H1 (cell line): ENCODE results near the gene VOPP1.

Source experiments
- BCL11A ChIP-seq, 2 experiments: IDR thresholded peaks; one replicate each; pipeline ENCODE4 v1.6.1; 2011; ENCODE audit warnings: low read depth in 2 of 2, low read length in 2 of 2, mild to moderate bottlenecking in 2 of 2
- BRCA1 ChIP-seq: IDR thresholded peaks from 2 replicates; pipeline ENCODE4 v1.6.1; 2012; ENCODE audit warnings: low read depth, low read length, improper control_type of control experiment
- CBX8 ChIP-seq: fragments of 300-800, 300-1000 bp; sonication (generic); IDR thresholded peaks from 2 replicates; pipeline ENCODE4 v1.7.1; 2016; ENCODE audit warnings: low read depth, low read length, borderline replicate concordance
- CREB1 ChIP-seq: IDR thresholded peaks from 2 replicates; pipeline ENCODE4 v1.6.1; 2012; ENCODE audit warnings: inconsistent platforms
- CTCF ChIP-seq, 3 experiments: IDR thresholded peaks; 1 replicate in 2 of 3; 2 replicates in 1 of 3; pipeline versions ENCODE4 v1.5.1 to v1.6.1; 2011; ENCODE audit warnings: low read length in 3 of 3, mild to moderate bottlenecking in 3 of 3, inconsistent platforms in 2 of 3, low read depth in 1 of 3, moderate library complexity in 1 of 3; ENCODE audit not compliant: insufficient read depth in 1 of 3; ENCODE audit errors: control extremely low read depth in 1 of 3
- EP300 ChIP-seq, 2 experiments: IDR thresholded peaks; 1 replicate in 1 of 2; 2 replicates in 1 of 2; pipeline ENCODE4 v1.6.1; 2011 to 2012; ENCODE audit warnings: low read depth in 2 of 2, low read length in 2 of 2, mild to moderate bottlenecking in 2 of 2, borderline replicate concordance in 1 of 2, inconsistent platforms in 1 of 2, moderate library complexity in 1 of 2
- EZH2 ChIP-seq: fragments of 200-600 bp; sonication (generic); IDR thresholded peaks from 2 replicates; pipeline ENCODE4 v1.7.1; 2012; ENCODE audit warnings: low read depth, mild to moderate bottlenecking, moderate library complexity, low read length, inconsistent platforms; ENCODE audit not compliant: severe bottlenecking
- FOSL1 ChIP-seq: IDR thresholded peaks from 2 replicates; pipeline ENCODE4 v1.6.1; 2011; ENCODE audit warnings: mild to moderate bottlenecking, low read depth, low read length, moderate library complexity; ENCODE audit not compliant: insufficient read depth
- JUN ChIP-seq: IDR thresholded peaks from 2 replicates; pipeline ENCODE4 v1.6.1; 2011; ENCODE audit warnings: low read depth, mild to moderate bottlenecking, improper control_type of control experiment, low read length
- POLR2A ChIP-seq, 2 experiments: IDR thresholded peaks; 1 replicate in 1 of 2; 2 replicates in 1 of 2; pipeline ENCODE4 v1.6.1; 2011; ENCODE audit warnings: low read depth in 2 of 2, low read length in 2 of 2, mild to moderate bottlenecking in 2 of 2; ENCODE audit errors: control extremely low read depth in 1 of 2
- POLR2AphosphoS5 ChIP-seq: IDR thresholded peaks from 2 replicates; pipeline ENCODE4 v1.6.1; 2011; ENCODE audit warnings: low read depth, low read length
- SIN3A ChIP-seq, 2 experiments: IDR thresholded peaks in 1 of 2; conservative IDR thresholded peaks in 1 of 2; 2 replicates each; pipeline ENCODE4 v1.6.1; 2011 to 2012; ENCODE audit warnings: low read length in 2 of 2, improper control_type of control experiment in 1 of 2, low read depth in 1 of 2, mild to moderate bottlenecking in 1 of 2
- TAF1 ChIP-seq: IDR thresholded peaks from 2 replicates; pipeline ENCODE4 v1.6.1; 2011; ENCODE audit warnings: mild to moderate bottlenecking, low read depth, low read length
- TF ChIP-seq, protein P1 (sequence below): IDR thresholded peaks from 2 replicates; pipeline ENCODE4 v1.6.1; 2012; ENCODE audit warnings: low read length, inconsistent platforms

DNA sequence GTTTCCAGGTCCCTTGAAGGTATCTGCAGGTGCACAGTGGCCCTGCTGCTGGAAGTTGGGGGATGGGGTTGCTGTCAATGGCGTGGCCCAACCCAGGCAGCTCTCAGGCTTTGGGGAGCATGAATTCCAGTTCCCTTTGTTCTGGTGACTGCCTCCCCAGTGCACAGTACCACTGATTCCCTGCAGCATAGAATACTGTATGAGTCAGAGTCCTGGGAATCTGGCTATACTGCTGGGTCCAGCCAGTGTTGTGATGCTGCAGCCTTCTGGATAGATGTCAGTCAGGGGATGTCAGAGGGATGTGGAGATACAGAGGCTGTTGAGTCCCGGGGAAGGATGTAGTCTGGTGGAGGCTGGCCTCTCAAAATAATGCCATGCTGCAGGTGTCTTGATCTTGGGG lies 107.9 kb downstream of the VOPP1 start:
- TF ChIP-seq BCL11A (IDR thresholded peaks at IDR 0.05; ENCODE audit: low read depth in 2 of 2, low read length in 2 of 2) = no peak
- TF ChIP-seq CTCF (IDR thresholded peaks at IDR 0.05; ENCODE audit: control extremely low read depth in 1 of 3, insufficient read depth in 1 of 3, low read depth in 1 of 3, low read length in 3 of 3) = no peak
- no peak for TF ChIP-seq POLR2AphosphoS5
- no peak for TF ChIP-seq SIN3A (conservative IDR thresholded peaks at IDR 0.05 in 1 of 2, IDR thresholded peaks at IDR 0.05 in 1 of 2; ENCODE audit: low read depth in 1 of 2, low read length in 2 of 2)
- TF ChIP-seq EZH2 = no peak
- no peak for TF ChIP-seq JUN
- TF ChIP-seq, protein P1, sequence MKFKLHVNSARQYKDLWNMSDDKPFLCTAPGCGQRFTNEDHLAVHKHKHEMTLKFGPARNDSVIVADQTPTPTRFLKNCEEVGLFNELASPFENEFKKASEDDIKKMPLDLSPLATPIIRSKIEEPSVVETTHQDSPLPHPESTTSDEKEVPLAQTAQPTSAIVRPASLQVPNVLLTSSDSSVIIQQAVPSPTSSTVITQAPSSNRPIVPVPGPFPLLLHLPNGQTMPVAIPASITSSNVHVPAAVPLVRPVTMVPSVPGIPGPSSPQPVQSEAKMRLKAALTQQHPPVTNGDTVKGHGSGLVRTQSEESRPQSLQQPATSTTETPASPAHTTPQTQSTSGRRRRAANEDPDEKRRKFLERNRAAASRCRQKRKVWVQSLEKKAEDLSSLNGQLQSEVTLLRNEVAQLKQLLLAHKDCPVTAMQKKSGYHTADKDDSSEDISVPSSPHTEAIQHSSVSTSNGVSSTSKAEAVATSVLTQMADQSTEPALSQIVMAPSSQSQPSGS = no peak
- no peak for TF ChIP-seq BRCA1
- TF ChIP-seq FOSL1 = no peak
- no peak for TF ChIP-seq CREB1
- TF ChIP-seq CBX8 = no peak
- no peak for TF ChIP-seq TAF1
- TF ChIP-seq EP300 (IDR thresholded peaks at IDR 0.05; ENCODE audit: borderline replicate concordance in 1 of 2, low read depth in 2 of 2, low read length in 2 of 2) = no peak
- no peak for TF ChIP-seq POLR2A (IDR thresholded peaks at IDR 0.05; ENCODE audit: control extremely low read depth in 1 of 2, low read depth in 2 of 2, low read length in 2 of 2)
